SK-N-SH (cell line): Measurements from ENCODE around the gene EML1.

Source experiments
- CTCF ChIP-seq: fragments of 200-600 bp; sonication (generic); IDR thresholded peaks from 2 replicates; pipeline ENCODE4 v1.6.1; 2017; ENCODE audit warnings: antibody characterized with exemption, mild to moderate bottlenecking, moderate library complexity
- JUND ChIP-seq: IDR thresholded peaks from 2 replicates; pipeline ENCODE4 v1.4.0; 2012
- MAX ChIP-seq: IDR thresholded peaks from 2 replicates; pipeline ENCODE4 v1.4.0; 2012; ENCODE audit warnings: low read depth
- NRF1 ChIP-seq: IDR thresholded peaks from 2 replicates; pipeline ENCODE4 v1.6.1; 2012; ENCODE audit warnings: low read depth, mild to moderate bottlenecking, low read length
- POLR2AphosphoS5 ChIP-seq: IDR thresholded peaks from 2 replicates; pipeline ENCODE4 v1.6.1; 2012; ENCODE audit warnings: low read depth, low read length
- REST ChIP-seq: IDR thresholded peaks from 2 replicates; pipeline ENCODE4 v1.6.1; 2012; ENCODE audit warnings: mild to moderate bottlenecking, low read depth, low read length, moderate library complexity
- RFX5 ChIP-seq: IDR thresholded peaks from 2 replicates; pipeline ENCODE4 v1.6.1; 2012; ENCODE audit warnings: mild to moderate bottlenecking, improper control_type of control experiment, low read length
- SIN3A ChIP-seq: IDR thresholded peaks from 2 replicates; pipeline ENCODE4 v1.6.1; 2012; ENCODE audit warnings: low read depth, mild to moderate bottlenecking, low read length, moderate library complexity, borderline replicate concordance
- SMC3 ChIP-seq: IDR thresholded peaks from 2 replicates; pipeline ENCODE4 v1.6.1; 2012; ENCODE audit warnings: low read depth, low read length, improper control_type of control experiment
- USF1 ChIP-seq: IDR thresholded peaks from 2 replicates; pipeline ENCODE4 v1.4.0; 2012; ENCODE audit warnings: low read depth, borderline replicate concordance

GRCh38 chr14:99891266-99891665 lies 98.1 kb downstream of the EML1 start:
- TF ChIP-seq SMC3 (no peak), JUND (no peak), REST (no peak), RFX5 (no peak), CTCF (no peak), USF1 (no peak), NRF1 (no peak), SIN3A (no peak), POLR2AphosphoS5 (no peak), MAX (no peak)
